GM12878 (cell line): Measurements from ENCODE around the gene APH1B. TPM values are rescaled to one million over a fixed set of nuclear protein-coding genes. Genes with fewer than 3 reads are reported as not detected.

Source experiments
- ATAC-seq: fragments of 200-7000 bp; cut with Tn5 transposase; 3 replicates; pipeline ENCODE4 v1.9.1; 2020; ENCODE audit warnings: mild to moderate bottlenecking, moderate library complexity
- BruUV-seq: library from RNA; stranded (reverse); fragments of 400-500 nt; replicated peaks from 2 replicates; lab custom pipeline; 2021; lab: Mats Ljungman, UMichigan
- CTCF ChIA-PET: fragments of 300-600 bp; sonication (Branson Sonifier 250); formaldehyde crosslinking; extraction: SDS; loops from one replicate; lab custom pipeline; 2021; ENCODE audit warnings: inconsistent platforms; lab: Yijun Ruan, JAX
- POLR2A ChIA-PET: fragments of 350-600 bp; formaldehyde crosslinking; extraction: SDS; loops from one replicate; lab custom pipeline; 2021; ENCODE audit warnings: inconsistent platforms; lab: Charles Lee
- RAD21 ChIA-PET: fragments of 300-600 bp; sonication (Branson Sonifier 250); formaldehyde crosslinking; loops from one replicate; lab custom pipeline; 2023; ENCODE audit warnings: antibody characterized with exemption; ENCODE audit not compliant: unreplicated experiment; lab: Charles Lee
- SMC1A ChIA-PET: fragments of 300-600 bp; sonication (Branson Sonifier 250); formaldehyde crosslinking; loops from one replicate; lab custom pipeline; 2023; ENCODE audit not compliant: unreplicated experiment, uncharacterized antibody; lab: Charles Lee
- DNase-seq: peaks from one replicate; pipeline ENCODE4 v3.0.0-alpha.2; 2011; ENCODE audit warnings: low read depth, low spot score
- FAIRE-seq: peaks from 3 replicates; lab custom pipeline; 2011; peaks lifted over from hg19 to GRCh38; lab: Jason Lieb, UNC
- H2AFZ ChIP-seq: 2 replicates; pipeline ENCODE4 v1.6.0; 2011; ENCODE audit warnings: low read depth, low read length, control low read depth; ENCODE audit not compliant: control insufficient read depth
- H3K27ac ChIP-seq: 2 replicates; pipeline ENCODE4 v1.5.1; 2011; ENCODE audit warnings: control low read depth; ENCODE audit not compliant: control insufficient read depth, insufficient read depth
- H3K27me3 ChIP-seq, 2 experiments: replicated peaks in 1 of 2; 2 replicates each; pipeline versions ENCODE4 v1.6.0 to v1.6.1; 2011; ENCODE audit warnings: low read length in 1 of 2; ENCODE audit not compliant: control insufficient read depth in 2 of 2, insufficient read depth in 2 of 2
- H3K36me3 ChIP-seq, 2 experiments: 2 replicates each; pipeline ENCODE4 v1.5.1; 2011; ENCODE audit warnings: low read length in 1 of 2; ENCODE audit not compliant: control insufficient read depth in 2 of 2, insufficient read depth in 2 of 2
- H3K4me1 ChIP-seq: 2 replicates; pipeline ENCODE4 v1.6.1; 2011; ENCODE audit warnings: mild to moderate bottlenecking, low read length, moderate library complexity, mixed read lengths; ENCODE audit not compliant: control insufficient read depth, insufficient read depth
- H3K4me2 ChIP-seq: 2 replicates; pipeline ENCODE4 v1.6.0; 2011; ENCODE audit warnings: control low read depth; ENCODE audit not compliant: control insufficient read depth, insufficient read depth
- H3K4me3 ChIP-seq: fragments of 200-600 bp; sonication (generic); 2 replicates; pipeline ENCODE4 v1.5.1; 2016
- H3K79me2 ChIP-seq: 2 replicates; pipeline ENCODE4 v1.6.0; 2011; ENCODE audit warnings: low read length; ENCODE audit not compliant: control insufficient read depth, insufficient read depth
- H3K9ac ChIP-seq: 2 replicates; pipeline ENCODE4 v1.8.0; 2011; ENCODE audit warnings: low read length, control low read depth, mixed read lengths; ENCODE audit not compliant: control insufficient read depth, insufficient read depth
- H3K9me3 ChIP-seq: replicated peaks from 3 replicates; pipeline ENCODE4 v1.5.1; 2011; ENCODE audit warnings: mild to moderate bottlenecking, low read length; ENCODE audit not compliant: control insufficient read depth, insufficient read depth
- H4K20me1 ChIP-seq: 2 replicates; pipeline ENCODE4 v1.6.0; 2011; ENCODE audit not compliant: control insufficient read depth, insufficient read depth
- CBFB ChIP-seq: IDR thresholded peaks from 2 replicates; pipeline ENCODE4 v1.6.1; 2016; ENCODE audit warnings: antibody characterized with exemption, low read depth
- CEBPB ChIP-seq, 2 experiments: fragments of 150-350 bp in 1 of 2; IDR thresholded peaks; 2 replicates each; pipeline ENCODE4 v1.6.1; 2012 to 2014; ENCODE audit warnings: low read depth in 2 of 2, low read length in 2 of 2, borderline replicate concordance in 1 of 2, inconsistent platforms in 1 of 2
- CHD4 ChIP-seq: fragments of 200-600 bp; sonication (generic); IDR thresholded peaks from 2 replicates; pipeline ENCODE4 v1.6.1; 2016; ENCODE audit warnings: mild to moderate bottlenecking
- EGR1 ChIP-seq, 2 experiments: IDR thresholded peaks; 1 replicate in 1 of 2; 2 replicates in 1 of 2; pipeline ENCODE4 v1.6.1; 2011 to 2012; ENCODE audit warnings: low read depth in 2 of 2, low read length in 2 of 2, borderline replicate concordance in 1 of 2, mild to moderate bottlenecking in 1 of 2, moderate library complexity in 1 of 2
- MYC ChIP-seq: IDR thresholded peaks from 2 replicates; pipeline ENCODE4 v1.6.1; 2011; ENCODE audit warnings: mild to moderate bottlenecking, low read length, moderate library complexity, inconsistent platforms; ENCODE audit not compliant: insufficient read depth, insufficient replicate concordance, insufficient read length, severe bottlenecking
- RUNX3 ChIP-seq: IDR thresholded peaks from 2 replicates; pipeline ENCODE4 v1.6.1; 2012; ENCODE audit warnings: low read length, inconsistent platforms
- SPI1 ChIP-seq: IDR thresholded peaks from 2 replicates; pipeline ENCODE4 v1.6.1; 2011; ENCODE audit warnings: low read depth, mild to moderate bottlenecking, low read length, moderate library complexity, borderline replicate concordance; ENCODE audit not compliant: insufficient read depth
- ZNF274 ChIP-seq: IDR thresholded peaks from one replicate; pipeline ENCODE4 v1.8.0; 2011; ENCODE audit not compliant: insufficient read length, insufficient read depth
- WGBS: methylation state at CpG from one replicate; pipeline ENCODE4 v1.1.6; 2016; ENCODE audit warnings: low lambda C conversion rate; ENCODE audit not compliant: insufficient replicate concordance, insufficient coverage; ENCODE audit errors: missing lambda C conversion rate; 5-methylcytosine and 5-hydroxymethylcytosine counted together
- in situ Hi-C: fragments of 300-500 bp; cut with MboI; formaldehyde crosslinking; loops from 9 replicates; pipeline ENCODE4 v1.14.3; 2018; ENCODE audit warnings: mixed read lengths
- intact Hi-C: fragments of 100-400 bp; cut with micrococcal nuclease; formaldehyde crosslinking; loops from one replicate; pipeline ENCODE4 v1.14.2; 2022; ENCODE audit not compliant: unreplicated experiment
- polyA plus RNA-seq, 11 experiments: library from polyadenylated mRNA; depleted of rRNA in 4 of 11; unstranded in 6 of 11; stranded (reverse) in 5 of 11; fragments of >200 nt; fragmentation: Nextera tagmentation in 4 of 11; fragmentation: Illumina TruSeq in 1 of 11; extraction: Ambion mirVana in 4 of 11; extraction: Trizol in 1 of 11; gene quantifications; 1 replicate in 1 of 11; 2 replicates in 10 of 11; pipeline versions ENCODE4 v1.2.1 to v1.2.3, GENCODE V29; 2011 to 2016; ENCODE audit warnings: inconsistent platforms in 2 of 11, missing spikeins in 2 of 11, low read depth in 1 of 11
- total RNA-seq, 4 experiments: library from RNA; depleted of rRNA in 3 of 4; stranded (reverse); fragments of >200 nt in 3 of 4; fragmentation: Illumina TruSeq in 1 of 4; extraction: Trizol in 1 of 4; gene quantifications; 2 replicates each; pipeline versions ENCODE4 v1.2.1 to v1.2.3, GENCODE V29; 2013 to 2021
- TF ChIP-seq, protein P1 (sequence below): fragments of 450-650 bp; IDR thresholded peaks from 2 replicates; pipeline ENCODE4 v1.6.1; 2016; ENCODE audit warnings: mild to moderate bottlenecking, moderate library complexity, borderline replicate concordance

The APH1B gene
- total and polyA plus RNA-seq, 10 of the 15 experiments (the other 5 are each of a cell fraction or from before 2014, with no cell fraction given), result 5.0 to 20.8 (median 11.1) TPM

DNA sequence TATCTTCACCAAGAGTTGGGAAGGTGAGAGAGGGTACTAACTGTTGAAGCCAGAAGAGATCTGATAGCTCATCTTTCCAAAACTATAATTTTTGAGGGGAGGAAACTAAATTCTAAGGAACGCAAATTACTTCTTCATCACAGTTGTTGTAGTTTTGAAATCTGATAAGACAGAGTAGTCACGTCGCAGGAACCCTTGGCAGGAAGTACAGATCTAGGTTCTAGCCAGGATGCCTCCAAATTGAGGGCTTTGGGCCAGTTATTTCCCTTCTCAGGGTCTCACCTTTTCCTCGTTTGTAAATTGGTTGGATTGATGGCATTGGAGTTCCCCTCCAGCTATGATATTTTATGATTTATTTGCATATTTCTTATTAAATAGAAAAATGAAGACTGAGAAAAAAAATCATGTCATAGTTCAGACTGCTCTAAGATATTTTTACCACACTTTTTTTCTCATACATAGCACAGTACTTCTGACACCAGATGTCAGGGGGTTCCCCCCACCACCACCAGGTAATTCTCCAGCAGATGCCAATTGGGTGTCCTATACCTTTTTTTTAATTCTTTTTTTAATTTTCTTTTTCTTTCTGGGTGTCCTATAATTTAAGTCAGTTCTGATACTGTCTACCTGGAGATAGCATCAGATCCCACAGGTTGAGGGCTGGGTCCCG, 32.3 kb upstream of the APH1B start:
- ATAC-seq (no peak), FAIRE-seq (no peak), DNase-seq (no peak)
- BruUV-seq, result no TSS peak
- ChIA-PET RAD21 (no interaction called here), SMC1A (interaction anchor here (0.9 to 5.9 kb wide), 9 partner anchors 13 to 70 kb away, joined by 3 to 31 read pairs (median 5); no protein-coding TSS in a partner anchor), CTCF (interaction anchor here (1.2 kb wide), 2 partner anchors 53 to 158 kb away, joined by 3 read pairs; no protein-coding TSS in a partner anchor), POLR2A (interaction anchor here (1.0 to 1.3 kb wide), 2 partner anchors 24 to 48 kb away, joined by 3 read pairs; no protein-coding TSS in a partner anchor)
- Histone ChIP-seq H3K9ac (no peak overlapping the region), H3K36me3 (peaks cover 3 to 27% of the 10 kb centered on the region in 2 experiments), H2AFZ (no peak overlapping the region), H3K4me3 (no peak overlapping the region), H3K9me3 (peaks cover 5% of the 10 kb centered on the region; the same call in 2 of the 3 replicates), H3K4me2 (no peak overlapping the region), H3K4me1 (0 out of 2 replicates have a peak, but pooled peaks cover 3% of the 10 kb centered on the region), H3K27me3 (no peaks in the 10 kb centered on the region), H3K27ac (no peak overlapping the region; the same call in 1 of the 2 replicates), H3K79me2 (peaks cover 18% of the 10 kb centered on the region), H4K20me1 (no peaks in the 10 kb centered on the region)
- intact Hi-C loops, result no loop called here
- in situ Hi-C loops, result no loop called here
- TF ChIP-seq EGR1 (IDR thresholded peaks at IDR 0.05; ENCODE audit: borderline replicate concordance in 1 of 2, low read depth in 2 of 2, low read length in 2 of 2), result no peak
- TF ChIP-seq RUNX3, result 0 out of 2 replicates have a peak, but pooled peaks have one; percentile 4
- WGBS, result 85% methylated on average over 5 of the region's 5 CpGs

DNA sequence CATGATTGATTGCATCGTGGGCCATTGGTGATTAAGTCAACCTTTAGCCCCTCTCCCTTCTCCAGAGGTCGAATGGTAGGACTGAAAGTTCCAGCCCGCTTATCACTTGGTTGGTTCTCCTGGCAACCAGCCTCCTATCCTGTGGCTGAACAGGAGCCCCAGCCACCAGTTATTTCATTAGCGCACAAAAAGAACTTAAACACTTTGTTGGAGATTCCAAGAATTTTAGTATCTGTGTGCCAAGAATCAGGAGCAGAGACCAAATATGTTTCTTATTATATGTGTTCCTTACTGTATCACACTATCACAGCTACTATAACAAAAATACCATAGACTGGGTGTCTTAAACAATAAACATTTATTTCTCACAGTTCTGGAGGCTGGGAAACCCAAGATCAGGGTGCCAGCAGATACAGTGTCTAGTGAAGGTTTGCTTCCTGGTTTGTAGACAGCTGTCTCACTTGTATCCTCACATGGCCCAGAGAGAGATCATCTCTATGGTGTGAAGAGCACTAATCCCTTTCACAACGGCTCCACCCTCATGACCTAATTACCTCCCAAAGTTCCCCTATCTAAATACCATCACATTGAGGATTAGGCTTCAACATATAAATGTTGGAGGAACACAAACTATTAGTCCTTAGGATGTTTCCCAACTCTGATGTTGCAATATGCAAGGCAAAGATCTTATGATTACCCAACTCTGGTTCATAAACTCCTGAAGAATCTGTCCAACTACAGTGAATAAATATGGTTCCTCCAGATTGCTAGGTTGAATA, 30.5 kb upstream of the APH1B start:
- peaks cover 7% of the 10 kb centered on the region for H3K79me2 ChIP-seq
- FAIRE-seq, result no peak
- ATAC-seq, result no peak
- ChIA-PET POLR2A (interaction anchor here (0.8 kb wide), 1 partner anchor 45 kb away, joined by 3 read pairs; no protein-coding TSS in a partner anchor), CTCF (interaction anchor here (0.5 to 2.1 kb wide), 7 partner anchors 8 to 90 kb away, joined by 3 to 6 read pairs (median 3); partner anchors contain the start of gene RPS27L), RAD21 (interaction anchor here (0.9 to 1.1 kb wide), 3 partner anchors 8 to 52 kb away, joined by 3 to 4 read pairs (median 3); no protein-coding TSS in a partner anchor), SMC1A (interaction anchor here (0.8 to 5.9 kb wide), 7 partner anchors 8 to 29 kb away, joined by 3 to 31 read pairs (median 3); no protein-coding TSS in a partner anchor)
- H3K4me3 ChIP-seq, result no peak overlapping the region
- no peak overlapping the region for H2AFZ ChIP-seq
- intact Hi-C loops (no loop called here), in situ Hi-C loops (no loop called here)
- 0 out of 2 replicates have a peak, but pooled peaks cover 3% of the 10 kb centered on the region for H3K4me1 ChIP-seq
- H3K9ac ChIP-seq, result no peak overlapping the region
- no TSS peak for BruUV-seq
- no peak overlapping the region for H3K4me2 ChIP-seq
- WGBS, result 97% methylated on average over 5 of the region's 5 CpGs
- no peaks in the 10 kb centered on the region for H4K20me1 ChIP-seq
- no peak overlapping the region for H3K27ac ChIP-seq
- H3K27me3 ChIP-seq, result no peaks in the 10 kb centered on the region
- no peak for DNase-seq
- H3K36me3 ChIP-seq, result peaks cover 4 to 30% of the 10 kb centered on the region in 2 experiments
- peaks cover 5% of the 10 kb centered on the region; the same call in 2 of the 3 replicates for H3K9me3 ChIP-seq
- TF ChIP-seq CBFB (no peak), CHD4 (no peak), SPI1 (no peak), ZNF274 (no peak), MYC (no peak), CEBPB (IDR thresholded peaks at IDR 0.05; ENCODE audit: borderline replicate concordance in 1 of 2, low read depth in 2 of 2, low read length in 2 of 2) (no peak)
- TF ChIP-seq, protein P1, sequence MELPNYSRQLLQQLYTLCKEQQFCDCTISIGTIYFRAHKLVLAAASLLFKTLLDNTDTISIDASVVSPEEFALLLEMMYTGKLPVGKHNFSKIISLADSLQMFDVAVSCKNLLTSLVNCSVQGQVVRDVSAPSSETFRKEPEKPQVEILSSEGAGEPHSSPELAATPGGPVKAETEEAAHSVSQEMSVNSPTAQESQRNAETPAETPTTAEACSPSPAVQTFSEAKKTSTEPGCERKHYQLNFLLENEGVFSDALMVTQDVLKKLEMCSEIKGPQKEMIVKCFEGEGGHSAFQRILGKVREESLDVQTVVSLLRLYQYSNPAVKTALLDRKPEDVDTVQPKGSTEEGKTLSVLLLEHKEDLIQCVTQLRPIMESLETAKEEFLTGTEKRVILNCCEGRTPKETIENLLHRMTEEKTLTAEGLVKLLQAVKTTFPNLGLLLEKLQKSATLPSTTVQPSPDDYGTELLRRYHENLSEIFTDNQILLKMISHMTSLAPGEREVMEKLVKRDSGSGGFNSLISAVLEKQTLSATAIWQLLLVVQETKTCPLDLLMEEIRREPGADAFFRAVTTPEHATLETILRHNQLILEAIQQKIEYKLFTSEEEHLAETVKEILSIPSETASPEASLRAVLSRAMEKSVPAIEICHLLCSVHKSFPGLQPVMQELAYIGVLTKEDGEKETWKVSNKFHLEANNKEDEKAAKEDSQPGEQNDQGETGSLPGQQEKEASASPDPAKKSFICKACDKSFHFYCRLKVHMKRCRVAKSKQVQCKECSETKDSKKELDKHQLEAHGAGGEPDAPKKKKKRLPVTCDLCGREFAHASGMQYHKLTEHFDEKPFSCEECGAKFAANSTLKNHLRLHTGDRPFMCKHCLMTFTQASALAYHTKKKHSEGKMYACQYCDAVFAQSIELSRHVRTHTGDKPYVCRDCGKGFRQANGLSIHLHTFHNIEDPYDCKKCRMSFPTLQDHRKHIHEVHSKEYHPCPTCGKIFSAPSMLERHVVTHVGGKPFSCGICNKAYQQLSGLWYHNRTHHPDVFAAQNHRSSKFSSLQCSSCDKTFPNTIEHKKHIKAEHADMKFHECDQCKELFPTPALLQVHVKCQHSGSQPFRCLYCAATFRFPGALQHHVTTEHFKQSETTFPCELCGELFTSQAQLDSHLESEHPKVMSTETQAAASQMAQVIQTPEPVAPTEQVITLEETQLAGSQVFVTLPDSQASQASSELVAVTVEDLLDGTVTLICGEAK, result no peak
